AML-193 (cell line): ENCODE data around the gene SELPLG.
"Not testable (repeated sequence)": the region's sequence is repeated elsewhere in the genome, so short reads cannot be mapped to it uniquely, and the experiment has no call there.

Experiments
- DNase-seq, 2 experiments: peaks; one replicate each; lab custom pipeline; 2025; lab: John Stamatoyannopoulos, UW

Gene SELPLG

GRCh38 chr12:108633534-108634248 lies at the start of gene SELPLG:
Gene SELPLG, minus strand, starts transcription at chr12:108633894. Its CDS starts 9,587 bp downstream, at chr12:108624307.
- peak; percentile 82 to 89 for DNase-seq

GRCh38 chr12:108681317-108681716 lies 47.6 kb upstream of the SELPLG start:
- no peak for DNase-seq

- DNase-seq, result no peak
Observed at GRCh38 chr12:108679106-108679681, 45.5 kb upstream of the SELPLG start.

GRCh38 chr12:108678104-108678730 lies 44.5 kb upstream of the SELPLG start:
- no peak for DNase-seq

GRCh38 chr12:108677381-108677780 lies 43.7 kb upstream of the SELPLG start:
- DNase-seq, result no peak

- DNase-seq, result no peak
Observed at GRCh38 chr12:108676707-108677106, 43.0 kb upstream of the SELPLG start.

- DNase-seq, result no peak
Observed at GRCh38 chr12:108675792-108676191, 42.1 kb upstream of the SELPLG start.

GRCh38 chr12:108672054-108672453 lies 38.4 kb upstream of the SELPLG start:
- DNase-seq, result no peak

- DNase-seq, result no peak
Observed at GRCh38 chr12:108671110-108671509, 37.4 kb upstream of the SELPLG start.

- no peak for DNase-seq
Observed at GRCh38 chr12:108670066-108670631, 36.5 kb upstream of the SELPLG start.

- no peak for DNase-seq
Observed at GRCh38 chr12:108668542-108668941, 34.8 kb upstream of the SELPLG start.

- DNase-seq, result no peak
Observed at GRCh38 chr12:108668063-108668462, 34.4 kb upstream of the SELPLG start.

- peak; percentile 31 to 47 for DNase-seq
Observed at GRCh38 chr12:108667349-108667748, 33.7 kb upstream of the SELPLG start.

- no peak for DNase-seq
Observed at GRCh38 chr12:108666401-108666881, 32.7 kb upstream of the SELPLG start.

- DNase-seq, result no peak
Observed at GRCh38 chr12:108665608-108666202, 32.0 kb upstream of the SELPLG start.

GRCh38 chr12:108664338-108665258 lies 30.9 kb upstream of the SELPLG start:
- peak; percentile 92 to 93 for DNase-seq

GRCh38 chr12:108663324-108664015 lies 29.8 kb upstream of the SELPLG start:
- no peak for DNase-seq

GRCh38 chr12:108658115-108658514 lies 24.4 kb upstream of the SELPLG start:
- DNase-seq, result not testable (repeated sequence)

GRCh38 chr12:108657130-108657745 lies 23.5 kb upstream of the SELPLG start:
- no peak for DNase-seq

- DNase-seq, result not testable (repeated sequence)
Observed at GRCh38 chr12:108656247-108656646, 22.6 kb upstream of the SELPLG start.
